GM23248 (cell line): ENCODE data around the gene VWA2. TPM values are rescaled to one million over a fixed set of nuclear protein-coding genes. Genes with fewer than 3 reads are reported as not detected.

ENCODE experiments used
- DNase-seq: peaks from one replicate; pipeline ENCODE4 v3.0.0-alpha.2; 2015
- H2AFZ ChIP-seq: fragments of 200-600 bp; sonication (generic); 2 replicates; pipeline ENCODE4 v1.6.1; 2016; ENCODE audit warnings: antibody characterized with exemption
- H3F3A ChIP-seq: fragments of 200-600 bp; sonication (generic); 2 replicates; pipeline ENCODE4 v1.6.1; 2016; ENCODE audit warnings: mild to moderate bottlenecking, antibody characterized with exemption, mixed run types; ENCODE audit not compliant: insufficient read depth
- H3K27ac ChIP-seq: fragments of 200-600 bp; sonication (generic); 2 replicates; pipeline ENCODE4 v1.5.1; 2016; ENCODE audit warnings: mild to moderate bottlenecking
- H3K27me3 ChIP-seq: fragments of 200-600 bp; sonication (generic); replicated peaks from 2 replicates; pipeline ENCODE4 v1.6.1; 2016; ENCODE audit warnings: mild to moderate bottlenecking; ENCODE audit not compliant: insufficient read depth
- H3K36me3 ChIP-seq: fragments of 200-600 bp; sonication (generic); 2 replicates; pipeline ENCODE4 v1.6.1; 2016; ENCODE audit warnings: low read depth, mild to moderate bottlenecking
- H3K4me1 ChIP-seq: fragments of 200-600 bp; sonication (generic); 2 replicates; pipeline ENCODE4 v1.6.1; 2016; ENCODE audit warnings: mild to moderate bottlenecking; ENCODE audit not compliant: insufficient read depth
- H3K4me2 ChIP-seq: fragments of 200-600 bp; sonication (generic); one replicate; pipeline ENCODE4 v1.6.1; 2016; ENCODE audit warnings: mild to moderate bottlenecking; ENCODE audit not compliant: unreplicated experiment
- H3K4me3 ChIP-seq: fragments of 200-600 bp; sonication (generic); 2 replicates; pipeline ENCODE4 v1.5.1; 2016; ENCODE audit warnings: mild to moderate bottlenecking
- H3K79me2 ChIP-seq: fragments of 200-600 bp; sonication (generic); 2 replicates; pipeline ENCODE4 v1.6.1; 2016; ENCODE audit warnings: mild to moderate bottlenecking; ENCODE audit not compliant: insufficient read depth
- H3K9ac ChIP-seq: fragments of 200-600 bp; sonication (generic); 2 replicates; pipeline ENCODE4 v1.6.1; 2016; ENCODE audit warnings: mild to moderate bottlenecking
- H3K9me2 ChIP-seq: fragments of 200-600 bp; sonication (generic); 2 replicates; pipeline ENCODE4 v1.6.1; 2016; ENCODE audit warnings: mixed run types, mild to moderate bottlenecking, moderate library complexity; ENCODE audit not compliant: insufficient read depth
- H3K9me3 ChIP-seq: fragments of 200-600 bp; sonication (generic); one replicate; pipeline ENCODE4 v1.6.1; 2017; ENCODE audit warnings: low read depth
- H4K20me1 ChIP-seq: fragments of 200-600 bp; sonication (generic); 2 replicates; pipeline ENCODE4 v1.6.0; 2016; ENCODE audit not compliant: insufficient read depth
- EZH2 ChIP-seq: fragments of 200-600 bp; sonication (generic); IDR thresholded peaks from 2 replicates; pipeline ENCODE4 v1.6.1; 2018; ENCODE audit warnings: antibody characterized with exemption, mild to moderate bottlenecking; ENCODE audit not compliant: insufficient read depth, poor library complexity, severe bottlenecking
- EZH2phosphoT487 ChIP-seq: fragments of 200-600 bp; sonication (generic); IDR thresholded peaks from 2 replicates; pipeline ENCODE4 v1.6.1; 2018; ENCODE audit warnings: antibody characterized with exemption, moderate library complexity, mild to moderate bottlenecking, low read depth; ENCODE audit not compliant: insufficient read depth
- WGBS, 2 experiments: methylation state at CpG; one replicate each; pipeline ENCODE4 v1.1.6; 2015 to 2017; ENCODE audit warnings: low lambda C conversion rate in 2 of 2, low coverage in 1 of 2; ENCODE audit errors: missing lambda C conversion rate in 2 of 2; 5-methylcytosine and 5-hydroxymethylcytosine counted together
- in situ Hi-C: fragments of 300-500 bp; cut with MboI; formaldehyde crosslinking; loops from 2 replicates; pipeline ENCODE4 v1.15.0; 2020
- polyA plus RNA-seq: library from polyadenylated mRNA; unstranded; fragments of >200 nt; fragmentation: Nextera tagmentation; extraction: Ambion mirVana; gene quantifications from 2 replicates; pipeline ENCODE4 v1.2.1, GENCODE V29; 2016
- total RNA-seq: library from RNA; depleted of rRNA; stranded (reverse); fragments of >200 nt; shearing (Covaris generic); gene quantifications from 2 replicates; pipeline ENCODE4 v1.2.3, GENCODE V29; 2014

VWA2 gene
- total and polyA plus RNA-seq, 2 experiments from 2014 or later, result not detected

DNA sequence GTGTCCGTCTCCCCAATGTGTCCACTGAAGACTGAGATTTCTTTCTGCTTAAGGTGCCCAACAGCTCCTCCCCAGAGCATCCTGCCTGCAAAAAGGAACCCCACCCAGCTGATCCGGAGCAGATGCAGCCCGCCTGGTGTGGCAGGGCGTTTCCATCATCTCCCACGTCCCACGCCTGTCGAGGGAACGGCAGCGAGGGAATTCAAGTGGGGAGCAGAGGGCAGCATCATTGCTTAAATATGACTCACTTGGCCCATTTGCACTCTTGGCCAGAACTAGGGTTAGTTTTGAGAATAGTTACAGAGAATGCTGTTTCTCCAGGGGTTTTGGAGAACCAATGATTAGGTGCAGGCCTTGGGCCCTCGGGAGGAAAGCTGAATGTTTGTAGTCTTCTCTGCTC, 20.8 kb downstream of the VWA2 start:
- Histone ChIP-seq H3F3A (peaks cover 27% of the 10 kb centered on the region), H2AFZ (no peak overlapping the region), H3K9me2 (no peaks in the 10 kb centered on the region), H4K20me1 (no peaks in the 10 kb centered on the region), H3K27ac (peak overlapping the region; percentile 46), H3K36me3 (no peaks in the 10 kb centered on the region), H3K79me2 (no peaks in the 10 kb centered on the region), H3K4me2 (peak overlapping the region; percentile 58), H3K27me3 (no peaks in the 10 kb centered on the region), H3K9ac (no peak overlapping the region), H3K4me1 (peaks cover 23% of the 10 kb centered on the region), H3K4me3 (no peak overlapping the region), H3K9me3 (no peaks in the 10 kb centered on the region)
- peak; percentile 89 for DNase-seq
- WGBS, 2 experiments, result 7 to 9% methylated on average over 10 of the region's 10 CpGs
- TF ChIP-seq EZH2phosphoT487 (no peak), EZH2 (no peak)
- in situ Hi-C loops, result no loop called here

DNA sequence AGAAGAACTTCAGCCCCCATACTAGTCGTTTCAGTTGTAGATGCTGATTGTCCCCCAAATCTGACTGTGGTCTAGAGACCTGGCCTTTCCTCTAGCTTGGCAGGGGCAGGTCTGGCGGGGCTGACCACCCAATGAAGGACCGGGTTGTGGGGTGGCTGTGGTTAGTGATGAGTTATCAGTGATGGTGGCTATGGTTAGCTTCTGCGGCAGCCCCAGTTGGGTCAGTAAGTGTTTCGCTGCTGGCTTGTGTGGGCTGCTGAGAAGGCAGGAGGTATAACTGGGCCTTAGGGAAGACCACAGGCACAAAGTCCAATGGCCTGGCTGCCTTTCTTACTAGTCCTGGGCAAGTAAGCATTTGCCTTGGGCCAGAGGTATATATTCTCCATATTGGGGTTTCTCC, 21.3 kb downstream of the VWA2 start:
- H3F3A ChIP-seq, result peaks cover 32% of the 10 kb centered on the region
- no peak overlapping the region for H3K9ac ChIP-seq
- DNase-seq, result no peak
- H3K9me2 ChIP-seq, result no peaks in the 10 kb centered on the region
- no peaks in the 10 kb centered on the region for H4K20me1 ChIP-seq
- H3K4me2 ChIP-seq, result peak overlapping the region; percentile 58
- no peaks in the 10 kb centered on the region for H3K79me2 ChIP-seq
- no peaks in the 10 kb centered on the region for H3K27me3 ChIP-seq
- peaks cover 26% of the 10 kb centered on the region for H3K4me1 ChIP-seq
- TF ChIP-seq EZH2phosphoT487 (no peak), EZH2 (no peak)
- H3K9me3 ChIP-seq, result no peaks in the 10 kb centered on the region
- in situ Hi-C loops, result no loop called here
- H3K27ac ChIP-seq, result peak overlapping the region; percentile 46
- 78 to 80% methylated on average over 5 of the region's 5 CpGs for WGBS, 2 experiments
- no peak overlapping the region for H3K4me3 ChIP-seq
- H3K36me3 ChIP-seq, result no peaks in the 10 kb centered on the region
- H2AFZ ChIP-seq, result no peak overlapping the region

DNA sequence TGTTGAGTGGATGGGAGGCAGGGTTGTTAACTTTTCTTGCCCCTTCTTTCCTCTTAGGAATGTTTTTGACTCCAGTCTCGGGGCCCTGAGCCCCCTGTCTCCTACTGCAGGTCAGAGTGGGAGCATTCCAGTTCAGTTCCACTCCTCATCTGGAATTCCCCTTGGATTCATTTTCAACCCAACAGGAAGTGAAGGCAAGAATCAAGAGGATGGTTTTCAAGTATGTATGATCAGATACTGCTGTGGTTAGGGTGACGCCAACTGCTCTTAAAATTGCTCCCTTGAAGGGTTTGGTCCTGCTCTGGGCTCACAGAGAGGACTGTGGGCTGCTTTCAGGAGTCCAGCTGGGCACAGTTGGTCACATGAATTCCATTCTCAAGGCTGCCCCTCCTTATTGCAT, 22.0 kb downstream of the VWA2 start:
- TF ChIP-seq EZH2, result no peak
- no peak for TF ChIP-seq EZH2phosphoT487
- in situ Hi-C loops, result no loop called here
- Histone ChIP-seq H3K9ac (no peak overlapping the region), H2AFZ (no peak overlapping the region), H3K27me3 (no peaks in the 10 kb centered on the region), H3F3A (peaks cover 32% of the 10 kb centered on the region), H3K4me1 (peaks cover 31% of the 10 kb centered on the region), H3K79me2 (no peaks in the 10 kb centered on the region), H3K4me2 (peak overlapping the region; percentile 58), H3K36me3 (no peaks in the 10 kb centered on the region), H3K9me3 (no peaks in the 10 kb centered on the region), H3K9me2 (no peaks in the 10 kb centered on the region), H3K4me3 (no peak overlapping the region), H3K27ac (no peak overlapping the region; the same call in 1 of the 2 replicates), H4K20me1 (no peaks in the 10 kb centered on the region)
- WGBS, 2 experiments, result 72 to 79% methylated on average over 2 of the region's 2 CpGs
- DNase-seq, result peak; percentile 45

DNA sequence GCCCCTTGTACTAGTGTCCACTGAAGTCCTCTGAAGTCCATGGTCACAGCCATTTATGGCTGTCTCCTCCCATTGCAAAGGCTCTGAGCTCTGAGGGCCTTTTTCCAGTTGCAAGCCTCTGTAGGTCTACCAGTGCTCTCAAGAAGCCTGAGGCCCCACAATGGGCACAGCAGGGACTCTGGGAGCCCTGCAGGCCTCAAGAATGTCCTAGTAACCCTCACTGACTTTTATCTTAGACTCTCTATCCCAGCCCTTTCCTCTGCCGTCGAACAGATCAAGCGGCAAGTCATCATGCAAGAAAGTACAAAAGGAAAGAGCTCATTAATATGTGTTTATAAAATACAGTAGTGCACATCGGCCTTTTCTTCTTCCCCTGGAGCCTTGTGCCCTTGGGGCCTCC, 23.4 kb downstream of the VWA2 start:
- no peak overlapping the region for H3K27ac ChIP-seq
- in situ Hi-C loops, result no loop called here
- H3K79me2 ChIP-seq, result no peaks in the 10 kb centered on the region
- H3K9me3 ChIP-seq, result no peaks in the 10 kb centered on the region
- H3K9me2 ChIP-seq, result no peaks in the 10 kb centered on the region
- no peak for TF ChIP-seq EZH2
- no peak for TF ChIP-seq EZH2phosphoT487
- no peak overlapping the region for H3K4me3 ChIP-seq
- H3K36me3 ChIP-seq, result no peaks in the 10 kb centered on the region
- 89 to 94% methylated on average over 4 of the region's 4 CpGs for WGBS, 2 experiments
- H3K9ac ChIP-seq, result no peak overlapping the region
- H3K27me3 ChIP-seq, result no peaks in the 10 kb centered on the region
- H2AFZ ChIP-seq, result no peak overlapping the region
- H3K4me1 ChIP-seq, result peaks cover 35% of the 10 kb centered on the region
- no peak for DNase-seq
- H4K20me1 ChIP-seq, result no peaks in the 10 kb centered on the region
- peaks cover 32% of the 10 kb centered on the region for H3F3A ChIP-seq
- H3K4me2 ChIP-seq, result no peak overlapping the region
